ENCODE measurements around the gene MYH2. TPM values are rescaled to one million over a fixed set of nuclear protein-coding genes. Genes with fewer than 3 reads are reported as not detected.
A peak's percentile ranks its signal among the peaks of the same experiment; 100 is the strongest.

Gene MYH2
- total and polyA plus RNA-seq, 2 of the 13 experiments (the other 11 are each of a cell fraction or from before 2014, with no cell fraction given), result not detected

- TF ChIP-seq EZH2 (conservative IDR thresholded peaks at IDR 0.05; ENCODE audit: low read depth, low read length) (no peak), PRDM4 (CRISPR knock-in tag; IDR thresholded peaks at IDR 0.05; ENCODE audit: borderline replicate concordance) (no peak), ZNF589 (CRISPR knock-in tag; conservative IDR thresholded peaks at IDR 0.05) (no peak), ZFP37 (CRISPR knock-in tag; IDR thresholded peaks at IDR 0.05; ENCODE audit: borderline replicate concordance) (no peak), CREM (IDR thresholded peaks at IDR 0.05) (no peak), CREM (CRISPR knock-in tag; IDR thresholded peaks at IDR 0.05) (no peak), JARID2 (CRISPR knock-in tag; IDR thresholded peaks at IDR 0.05; ENCODE audit: insufficient replicate concordance) (no peak), GTF3A (CRISPR knock-in tag; conservative IDR thresholded peaks at IDR 0.05) (no peak), ZMYM2 (CRISPR knock-in tag; IDR thresholded peaks at IDR 0.05) (0 out of 2 replicates have a peak, but pooled peaks have one; percentile 21), RBFOX2 (IDR thresholded peaks at IDR 0.05; ENCODE audit: low read depth, low read length) (no peak), NFIB (CRISPR knock-in tag; IDR thresholded peaks at IDR 0.05; ENCODE audit: borderline replicate concordance) (no peak), MATR3 (CRISPR knock-in tag; IDR thresholded peaks at IDR 0.05) (no peak), ZBTB7A (CRISPR knock-in tag; IDR thresholded peaks at IDR 0.05) (no peak), ZSCAN9 (CRISPR knock-in tag; IDR thresholded peaks at IDR 0.05; ENCODE audit: borderline replicate concordance) (no peak), CBX1 (IDR thresholded peaks at IDR 0.05; ENCODE audit: low read depth) (no peak), ATF6 (CRISPR knock-in tag; conservative IDR thresholded peaks at IDR 0.05) (no peak), SP5 (CRISPR knock-in tag; IDR thresholded peaks at IDR 0.05; ENCODE audit: borderline replicate concordance, low read depth) (0 out of 2 replicates have a peak, but pooled peaks have one; percentile 13), SSRP1 (CRISPR knock-in tag; IDR thresholded peaks at IDR 0.05) (no peak), STAG1 (CRISPR knock-in tag; IDR thresholded peaks at IDR 0.05) (no peak), TOPORS (CRISPR knock-in tag; IDR thresholded peaks at IDR 0.05) (no peak), CBX5 (CRISPR knock-in tag; IDR thresholded peaks at IDR 0.05; ENCODE audit: borderline replicate concordance) (no peak), SNAI1 (CRISPR knock-in tag; IDR thresholded peaks at IDR 0.05; ENCODE audit: borderline replicate concordance) (no peak), CHD2 (IDR thresholded peaks at IDR 0.05; ENCODE audit: low read depth, low read length) (no peak), ZNF597 (CRISPR knock-in tag; IDR thresholded peaks at IDR 0.05) (no peak), ZNF616 (CRISPR knock-in tag; IDR thresholded peaks at IDR 0.05; ENCODE audit: low read depth) (no peak), MIER3 (CRISPR knock-in tag; IDR thresholded peaks at IDR 0.05; ENCODE audit: borderline replicate concordance) (no peak), ZNF841 (CRISPR knock-in tag; IDR thresholded peaks at IDR 0.05; ENCODE audit: borderline replicate concordance) (no peak), ZBTB1 (CRISPR knock-in tag; IDR thresholded peaks at IDR 0.05; ENCODE audit: borderline replicate concordance) (no peak), PAX8 (CRISPR knock-in tag; IDR thresholded peaks at IDR 0.05; ENCODE audit: borderline replicate concordance) (no peak)
These were observed 22.9 kb downstream of the MYH2 start (continued) for GRCh38 chr17:10526517-10526916.

All from HepG2 (cell line).